UCSD-AML1 (cell line): Measurements from ENCODE around the gene NUDT6.

Source experiments
- DNase-seq: peaks from one replicate; lab custom pipeline; 2025; ENCODE audit not compliant: unreplicated experiment; lab: John Stamatoyannopoulos, UW

NUDT6 gene

DNA sequence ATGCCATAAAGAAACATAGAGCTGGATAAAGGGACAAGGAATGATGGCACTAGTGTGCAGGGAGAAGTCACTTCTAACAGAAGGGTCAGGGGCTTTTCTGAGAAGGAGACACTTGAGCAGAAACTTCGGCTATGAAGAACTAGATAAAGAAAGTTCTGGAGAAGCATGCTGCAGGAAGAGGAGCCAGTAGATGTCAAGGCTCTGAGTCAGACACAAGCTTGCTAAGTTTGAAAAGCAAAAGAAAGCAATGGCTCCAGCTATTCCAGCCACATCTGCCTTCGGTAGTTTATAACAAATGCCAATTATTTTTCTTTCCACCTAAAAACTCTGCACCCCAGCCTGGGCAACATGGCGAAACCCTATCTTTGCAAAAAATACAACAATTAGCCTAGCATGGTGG lies 7.5 kb downstream of the NUDT6 start:
- no peak for DNase-seq

DNA sequence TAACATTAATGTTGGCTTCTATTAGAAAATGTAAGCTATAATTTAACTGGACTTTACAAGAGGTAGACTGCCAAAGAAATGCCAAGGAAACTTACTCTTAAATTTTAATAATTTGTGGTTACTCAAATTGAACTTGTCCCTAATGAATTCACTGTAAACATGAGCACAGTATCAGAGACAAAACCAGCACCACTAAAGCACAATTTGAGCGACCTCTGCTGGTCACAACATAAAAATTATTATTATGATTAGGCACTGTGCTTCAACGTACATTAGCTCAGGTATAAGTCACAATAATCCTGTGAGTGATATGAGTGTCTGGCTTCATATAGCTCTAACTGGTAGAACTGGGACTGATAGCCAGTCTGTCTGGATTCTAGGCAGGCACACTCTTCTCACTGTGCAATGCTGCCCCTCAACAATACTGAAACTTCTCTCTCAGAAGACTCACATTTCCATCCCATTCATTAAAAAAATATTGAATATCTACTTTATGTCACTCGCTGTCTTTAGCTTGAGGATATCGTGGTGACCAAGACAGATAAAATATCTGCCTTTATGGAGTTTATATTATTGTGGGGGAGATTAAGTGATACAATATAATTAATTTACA lies 8.0 kb downstream of the NUDT6 start:
- no peak for DNase-seq

- DNase-seq, result no peak
These were observed 9.4 kb downstream of the NUDT6 start for GRCh38 chr4:122912810-122913575.

DNA sequence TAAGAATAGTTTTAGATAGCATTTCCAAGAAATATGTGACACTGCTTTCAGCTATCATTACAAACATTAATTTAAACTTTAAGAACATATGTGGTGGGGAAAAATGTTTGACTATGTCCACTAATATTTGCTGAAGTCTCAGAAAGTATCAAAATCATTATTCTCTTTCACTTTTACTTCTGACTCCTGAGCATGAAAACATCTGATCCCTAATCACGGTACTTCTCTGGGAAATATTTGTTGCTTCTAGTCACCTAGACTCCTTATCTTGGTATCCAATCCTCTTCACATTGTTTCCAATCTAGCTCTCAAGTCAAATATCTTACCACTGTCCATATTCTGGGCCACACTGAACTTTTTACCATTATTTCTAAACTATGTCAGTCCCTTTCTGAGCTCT lies 10.8 kb downstream of the NUDT6 start:
- DNase-seq, result no peak

GRCh38 chr4:122909683-122910082 lies 12.7 kb downstream of the NUDT6 start:
- DNase-seq, result no peak

GRCh38 chr4:122908223-122908622 lies 14.2 kb downstream of the NUDT6 start:
- no peak for DNase-seq

DNA sequence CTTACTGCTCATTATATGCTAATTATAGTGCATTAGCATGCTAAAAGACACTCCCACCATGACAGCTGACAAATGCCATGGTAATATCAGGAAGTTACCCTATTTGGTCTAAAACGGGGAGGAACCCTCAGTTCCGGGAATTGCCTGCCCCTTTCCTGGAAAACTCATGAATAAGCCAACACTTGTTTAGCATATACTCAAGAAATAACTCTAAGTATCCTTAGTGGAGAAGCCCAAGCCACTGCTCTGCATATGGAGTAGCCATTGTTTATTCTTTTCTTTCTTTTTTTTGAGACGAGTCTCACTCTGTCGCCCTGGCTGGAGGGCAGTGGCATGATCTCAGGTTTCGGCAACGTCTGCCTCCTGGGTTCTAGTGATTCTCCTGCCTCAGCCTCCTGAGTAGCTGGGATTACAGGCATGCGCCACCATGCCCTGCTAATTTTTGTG lies 15.5 kb downstream of the NUDT6 start:
- DNase-seq, result no peak

DNA sequence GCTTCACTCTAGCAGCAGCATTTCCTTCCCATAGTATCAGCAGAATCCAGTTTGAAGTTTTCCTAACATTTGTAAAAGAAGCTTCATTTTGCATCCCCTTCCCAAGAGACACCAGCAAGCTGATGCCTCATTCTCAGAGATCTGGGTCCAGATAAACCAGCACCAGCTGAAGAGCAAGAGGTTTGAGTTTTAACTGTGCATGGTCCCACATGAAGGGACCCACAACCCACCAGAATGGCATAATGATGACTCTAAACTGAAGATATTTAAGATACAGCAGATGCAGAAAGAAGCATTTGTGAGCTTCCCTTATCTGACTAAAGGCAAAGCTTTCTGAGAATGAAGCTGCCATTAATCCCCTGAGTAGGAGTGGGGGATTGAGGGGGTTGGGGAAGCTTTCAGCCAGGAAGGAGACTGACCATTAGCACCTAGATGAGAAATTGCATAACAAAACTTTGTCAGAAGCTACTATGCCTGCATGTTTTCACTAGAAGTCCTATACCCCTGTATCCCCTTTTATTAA lies 18.6 kb downstream of the NUDT6 start:
- DNase-seq, result no peak

DNA sequence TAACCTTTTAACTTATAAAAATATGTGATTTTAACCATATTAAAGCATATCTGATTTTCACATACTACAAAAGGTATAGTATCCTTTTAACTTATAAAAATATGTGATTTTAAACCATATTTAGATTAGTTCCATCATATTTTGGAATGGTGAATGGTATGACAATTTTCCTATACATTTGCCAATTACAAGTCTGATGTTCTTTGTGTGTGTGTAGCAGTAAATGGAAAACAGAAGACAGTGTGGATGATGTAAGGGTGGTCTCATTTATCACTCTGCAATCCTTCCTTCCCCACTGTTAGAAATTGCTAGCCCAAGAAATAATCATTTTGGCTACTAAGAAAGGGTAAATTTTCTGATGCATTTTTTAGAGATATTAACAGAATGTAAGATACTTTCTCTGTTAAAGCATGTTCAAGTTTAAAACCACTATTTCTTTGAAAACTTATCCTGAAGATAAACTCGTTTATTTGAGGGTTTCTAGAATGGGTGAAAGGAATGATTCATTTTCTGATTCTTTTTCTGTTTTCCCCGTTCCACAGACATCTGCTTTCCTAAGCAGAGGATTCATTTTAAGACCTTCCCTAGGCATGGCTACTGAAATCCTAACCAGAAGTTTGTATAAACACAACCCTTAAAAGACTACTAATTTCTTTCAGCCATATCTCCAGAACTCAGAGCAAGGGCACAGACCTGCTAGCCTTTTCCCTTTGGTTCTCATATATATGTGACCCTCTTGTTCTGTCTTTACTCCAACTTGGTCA lies 21.0 kb downstream of the NUDT6 start:
- DNase-seq, result no peak

DNA sequence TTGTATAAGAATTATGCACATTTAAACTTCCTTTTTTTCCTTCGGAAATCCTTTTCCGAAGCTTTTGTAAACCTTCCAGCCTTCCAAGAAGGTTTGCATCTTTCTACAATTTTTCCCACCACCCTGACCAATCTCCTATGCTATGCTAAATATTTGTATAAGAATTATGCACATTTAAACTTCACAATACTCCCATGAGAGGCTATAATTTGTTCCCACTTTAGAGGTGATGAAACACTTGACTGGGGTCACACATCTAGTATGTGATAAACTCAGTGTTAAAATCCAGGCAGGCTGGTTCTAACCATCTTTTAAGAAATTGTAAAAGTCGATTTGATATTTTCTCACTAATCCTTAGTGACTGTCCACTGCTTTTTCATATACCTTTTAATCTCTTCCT lies 22.1 kb downstream of the NUDT6 start:
- no peak for DNase-seq

DNA sequence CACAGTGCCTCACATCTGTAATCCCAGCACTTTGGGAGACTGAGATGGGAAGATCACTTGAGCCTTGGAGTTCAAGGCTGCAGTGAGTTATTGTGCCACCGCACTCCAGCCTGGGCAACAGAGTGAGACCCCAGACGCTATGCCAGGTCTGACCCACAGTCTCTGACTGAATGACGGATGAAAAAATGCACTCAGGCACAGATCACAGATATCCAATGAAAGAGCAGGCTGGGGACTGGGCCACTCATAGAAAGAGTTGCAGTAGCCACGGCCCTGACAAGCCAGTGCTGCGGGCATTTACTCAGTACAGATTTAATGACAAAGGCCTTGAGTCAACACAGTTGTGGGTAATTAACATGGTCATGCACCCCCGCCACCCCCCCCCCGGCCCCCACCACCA lies 22.7 kb downstream of the NUDT6 start:
- DNase-seq, result no peak

GRCh38 chr4:122898370-122899150 lies 23.8 kb downstream of the NUDT6 start:
- no peak for DNase-seq

GRCh38 chr4:122896270-122896669 lies 26.1 kb downstream of the NUDT6 start:
- DNase-seq, result no peak

- no peak for DNase-seq
These were observed 26.9 kb downstream of the NUDT6 start for GRCh38 chr4:122895336-122895995.

GRCh38 chr4:122894827-122895226 lies 27.6 kb downstream of the NUDT6 start:
- no peak for DNase-seq

- DNase-seq, result no peak
These were observed 32.1 kb downstream of the NUDT6 start for GRCh38 chr4:122890147-122890795.

DNA sequence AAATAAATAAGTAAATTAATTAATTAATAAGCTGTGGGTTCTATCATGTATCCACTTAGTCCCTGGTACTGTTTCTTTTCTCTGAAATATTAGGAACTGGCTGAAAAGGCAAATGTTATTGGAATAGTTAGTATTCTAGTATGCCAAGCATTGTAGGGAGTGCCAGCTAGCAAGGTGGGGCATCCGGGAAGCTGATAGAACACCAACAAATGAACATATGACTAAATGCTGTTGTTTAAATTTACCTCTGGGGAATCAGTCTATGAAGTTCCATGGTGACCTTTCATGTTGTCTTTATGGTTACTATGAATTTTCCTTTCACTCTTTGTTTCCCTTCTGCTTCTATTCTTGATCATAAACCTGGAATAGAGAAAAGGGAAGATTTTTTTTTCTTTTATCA lies 32.7 kb downstream of the NUDT6 start:
- no peak for DNase-seq

GRCh38 chr4:122884499-122884898 lies 37.9 kb downstream of the NUDT6 start:
- DNase-seq, result no peak

- no peak for DNase-seq
These were observed 39.3 kb downstream of the NUDT6 start for GRCh38 chr4:122882857-122883735.
